Endothelial cell of umbilical vein (primary cell): ENCODE results near the gene PTPRO. TPM values are rescaled to one million over a fixed set of nuclear protein-coding genes. Genes with fewer than 3 reads are reported as not detected.

ENCODE experiments used
- Bru-seq: library from RNA; stranded (reverse); fragments of 400-500 nt; gene quantifications from one replicate; lab custom pipeline; 2021; lab: Mats Ljungman, UMichigan
- BruChase-seq, 2 experiments: library from RNA; stranded (reverse); fragments of 400-500 nt; gene quantifications; one replicate each; lab custom pipeline; 2021; lab: Mats Ljungman, UMichigan
- BruUV-seq: library from RNA; stranded (reverse); fragments of 400-500 nt; replicated peaks from 2 replicates; lab custom pipeline; 2021; lab: Mats Ljungman, UMichigan
- CTCF ChIA-PET: fragments of 300-600, 350-600 bp; sonication (Branson Sonifier 250); formaldehyde crosslinking; loops from one replicate; lab custom pipeline; 2021; ENCODE audit warnings: antibody characterized with exemption, inconsistent platforms; lab: Charles Lee
- POLR2A ChIA-PET: fragments of 300-600, 350-600 bp; sonication (Branson Sonifier 250); formaldehyde crosslinking; loops from one replicate; lab custom pipeline; 2021; ENCODE audit warnings: antibody characterized with exemption, inconsistent platforms; lab: Charles Lee
- DNase-seq: peaks from one replicate; pipeline ENCODE4 v3.0.0-alpha.2; 2011; ENCODE audit warnings: low read depth, low spot score
- FAIRE-seq: peaks from 2 replicates; lab custom pipeline; 2011; peaks lifted over from hg19 to GRCh38; lab: Jason Lieb, UNC
- H2AFZ ChIP-seq: 2 replicates; pipeline ENCODE4 v1.6.0; 2012; ENCODE audit warnings: low read depth, low read length, control low read depth, inconsistent platforms
- H3K27ac ChIP-seq: 2 replicates; pipeline ENCODE4 v1.5.1; 2011; ENCODE audit warnings: low read depth, mild to moderate bottlenecking, control low read depth, low read length, moderate library complexity; ENCODE audit not compliant: insufficient read depth
- H3K27me3 ChIP-seq, 2 experiments: 2 replicates each; pipeline versions ENCODE4 v1.6.0 to v1.6.1; 2011; ENCODE audit warnings: low read length in 2 of 2, mixed read lengths in 1 of 2; ENCODE audit not compliant: control insufficient read depth in 2 of 2, insufficient read depth in 2 of 2
- H3K36me3 ChIP-seq, 2 experiments: 2 replicates in 1 of 2; 3 replicates in 1 of 2; pipeline ENCODE4 v1.5.1; 2011; ENCODE audit warnings: low read length in 2 of 2, mild to moderate bottlenecking in 1 of 2, moderate library complexity in 1 of 2; ENCODE audit not compliant: control insufficient read depth in 2 of 2, insufficient read depth in 2 of 2; ENCODE audit errors: extremely low read depth in 1 of 2
- H3K4me1 ChIP-seq: 3 replicates; pipeline ENCODE4 v1.5.1; 2011; ENCODE audit warnings: mild to moderate bottlenecking, low read length; ENCODE audit not compliant: control insufficient read depth, insufficient read depth; ENCODE audit errors: extremely low read depth
- H3K4me2 ChIP-seq: 2 replicates; pipeline ENCODE4 v1.6.1; 2011; ENCODE audit warnings: low read length, control low read depth, mixed read lengths; ENCODE audit not compliant: insufficient read depth
- H3K4me3 ChIP-seq, 3 experiments: fragments of 200-600 bp in 1 of 3; sonication (generic), shearing (Covaris generic) in 1 of 3; replicated peaks in 1 of 3; 2 replicates each; pipeline ENCODE4 v1.5.1; 2011 to 2016; ENCODE audit warnings: control low read depth in 3 of 3, low read length in 3 of 3, mild to moderate bottlenecking in 2 of 3, inconsistent platforms in 1 of 3, low read depth in 1 of 3, moderate library complexity in 1 of 3; ENCODE audit not compliant: insufficient read depth in 1 of 3
- H3K79me2 ChIP-seq: 2 replicates; pipeline ENCODE4 v1.6.0; 2012; ENCODE audit warnings: low read length, inconsistent platforms; ENCODE audit not compliant: control insufficient read depth, insufficient read depth
- H3K9ac ChIP-seq: replicated peaks from 2 replicates; pipeline ENCODE3; 2011; ENCODE audit warnings: low read length, control low read depth; ENCODE audit not compliant: insufficient read depth; ENCODE audit errors: extremely low read depth
- H3K9me1 ChIP-seq: replicated peaks from 3 replicates; pipeline ENCODE4 v1.6.0; 2011; ENCODE audit warnings: mild to moderate bottlenecking, low read length; ENCODE audit not compliant: control insufficient read depth, insufficient read depth; ENCODE audit errors: extremely low read depth
- H3K9me3 ChIP-seq: replicated peaks from 2 replicates; pipeline ENCODE4 v1.5.1; 2012; ENCODE audit warnings: low read length, inconsistent platforms; ENCODE audit not compliant: control insufficient read depth, insufficient read depth
- H4K20me1 ChIP-seq: replicated peaks from 2 replicates; pipeline ENCODE3; 2011; ENCODE audit warnings: mild to moderate bottlenecking, low read length; ENCODE audit not compliant: control insufficient read depth, insufficient read depth; ENCODE audit errors: extremely low read depth
- EZH2 ChIP-seq: IDR thresholded peaks from 2 replicates; pipeline ENCODE4 v1.6.1; 2012; ENCODE audit warnings: borderline replicate concordance, low read depth, mild to moderate bottlenecking, moderate library complexity, low read length, inconsistent platforms; ENCODE audit not compliant: severe bottlenecking
- GATA2 ChIP-seq: IDR thresholded peaks from 2 replicates; pipeline ENCODE4 v1.7.0; 2011; ENCODE audit warnings: low read depth, mild to moderate bottlenecking, moderate library complexity, mixed read lengths, low read length; ENCODE audit not compliant: insufficient read length, insufficient read depth
- POLR2A ChIP-seq: IDR thresholded peaks from 2 replicates; pipeline ENCODE4 v1.6.1; 2012; ENCODE audit warnings: low read depth, mild to moderate bottlenecking, control low read depth, low read length
- dilution Hi-C: fragments of 300-500 bp; cut with MboI; formaldehyde crosslinking; loops from one replicate; pipeline ENCODE4 v1.15.0; 2019; ENCODE audit warnings: low sequenced_read_pairs; ENCODE audit not compliant: extremely low pct_ligation_motif_present
- intact Hi-C: fragments of 100-400 bp; cut with micrococcal nuclease; formaldehyde crosslinking; loops from one replicate; pipeline ENCODE4 v1.10.0; 2022
- long read RNA-seq: library from polyadenylated mRNA; stranded (forward); transcript quantifications from one replicate; pipeline ENCODE4 v2.0.0, GENCODE V29; 2021
- polyA minus RNA-seq, 3 experiments: library from RNA; depleted of rRNA, polyadenylated mRNA; stranded (reverse); fragments of >200 nt; gene quantifications; 1 replicate in 1 of 3; 2 replicates in 2 of 3; pipeline ENCODE4 v1.2.3, GENCODE V29; 2011
- polyA plus RNA-seq, 4 experiments: library from polyadenylated mRNA; depleted of rRNA in 3 of 4; stranded (reverse) in 3 of 4; unstranded in 1 of 4; fragments of >200 nt; gene quantifications; 2 replicates each; pipeline versions ENCODE4 v1.2.1 to v1.2.3, GENCODE V29; 2011 to 2012; ENCODE audit warnings: missing spikeins in 1 of 4
- total RNA-seq: library from RNA; stranded (reverse); gene quantifications from 2 replicates; pipeline ENCODE4 v1.2.3, GENCODE V29; 2021

Gene PTPRO
- total RNA-seq = not detected in 2 replicates
- polyA plus RNA-seq = not detected in 2 replicates
- not detected in 2 replicates for polyA plus RNA-seq (2011; cell fraction: cytosol; rRNA removed)
- not detected in 2 replicates for polyA plus RNA-seq (2011; cell fraction: nucleus; rRNA removed)
- polyA plus RNA-seq (2012) = not detected in 2 replicates
- polyA minus RNA-seq = not detected in 2 replicates
- polyA minus RNA-seq (2011; cell fraction: cytosol; rRNA and poly(A)+ RNA removed) = not detected
- polyA minus RNA-seq (2011; cell fraction: nucleus; rRNA and poly(A)+ RNA removed) = not detected in 2 replicates
- Bru-seq, nascent RNA = percentile 0 among the genes with signal in this experiment
- BruChase-seq, experiment 1, labeled RNA remaining after a 6-hour chase = percentile 0 among the genes with signal in this experiment
- BruChase-seq, experiment 2, labeled RNA remaining after a 2-hour chase = percentile 0 among the genes with signal in this experiment
- long read RNA-seq = 0 reads

GRCh38 chr12:15322164-15323061 is at the start of gene PTPRO:
TSS of gene PTPRO (plus strand) at chr12:15322508.
- TF ChIP-seq EZH2 = peak; percentile 53
- TF ChIP-seq POLR2A = no peak
- CTCF ChIA-PET = no interaction called here
- intact Hi-C loops = no loop called here

GRCh38 chr12:15273896-15274295 is 48.4 kb upstream of the PTPRO start:
- no peaks in the 10 kb centered on the region for H3K27me3 ChIP-seq
- H3K9me1 ChIP-seq = no peaks in the 10 kb centered on the region
- H3K4me3 ChIP-seq = no peak overlapping the region
- no peaks in the 10 kb centered on the region for H3K9me3 ChIP-seq
- dilution Hi-C loops (no loop called here), intact Hi-C loops (no loop called here)
- no TSS peak for BruUV-seq
- no peak overlapping the region for H3K9ac ChIP-seq
- H3K4me1 ChIP-seq = no peaks in the 10 kb centered on the region
- H3K79me2 ChIP-seq = no peaks in the 10 kb centered on the region
- POLR2A ChIA-PET = no interaction called here
- no peak for DNase-seq
- no peak for FAIRE-seq
- H3K27ac ChIP-seq = no peak overlapping the region
- no peaks in the 10 kb centered on the region for H4K20me1 ChIP-seq
- CTCF ChIA-PET = interaction anchor here (4.1 to 6.7 kb wide), 2 partner anchors 250 to 310 kb away, joined by 46 to 84 read pairs; no protein-coding TSS in a partner anchor
- no peak overlapping the region for H3K4me2 ChIP-seq
- H2AFZ ChIP-seq = peak overlapping the region; percentile 6
- TF ChIP-seq GATA2 = no peak
- TF ChIP-seq POLR2A = no peak
- H3K36me3 ChIP-seq = no peaks in the 10 kb centered on the region

More at GRCh38 chr12:15322164-15323061, at the start of gene PTPRO:
- BruUV-seq = no TSS peak
- dilution Hi-C loops = no loop called here
- DNase-seq = no peak
- Histone ChIP-seq H2AFZ (no peak within 1 kb of the TSS), H4K20me1 (no peaks in the 10 kb centered on the region), H3K9me1 (no peaks in the 10 kb centered on the region), H3K4me2 (peak within 1 kb of the TSS; percentile 52), H3K4me3 (no peak within 1 kb of the TSS), H3K79me2 (no peaks in the 10 kb centered on the region), H3K9me3 (no peaks in the 10 kb centered on the region), H3K27ac (no peak within 1 kb of the TSS), H3K27me3 (peaks cover 9 to 33% of the 10 kb centered on the region in 2 experiments), H3K36me3 (no peaks in the 10 kb centered on the region), H3K9ac (no peak within 1 kb of the TSS), H3K4me1 (no peaks in the 10 kb centered on the region)
- no peak for FAIRE-seq
- POLR2A ChIA-PET = no interaction called here
